A673 (cell line): ENCODE data around the gene GPN2. TPM values are rescaled to one million over a fixed set of nuclear protein-coding genes. Genes with fewer than 3 reads are reported as not detected.

Experiments
- BruUV-seq: library from RNA; stranded (reverse); fragments of 400-500 nt; replicated peaks from 2 replicates; lab custom pipeline; 2021; lab: Mats Ljungman, UMichigan
- CTCF ChIA-PET: fragments of 300-600 bp; sonication (Branson Sonifier 250); formaldehyde crosslinking; loops from one replicate; lab custom pipeline; 2022; ENCODE audit warnings: antibody characterized with exemption; lab: Charles Lee
- POLR2A ChIA-PET: fragments of 300-600 bp; sonication (Branson Sonifier 250); formaldehyde crosslinking; loops from one replicate; lab custom pipeline; 2022; ENCODE audit warnings: antibody characterized with exemption; ENCODE audit not compliant: low non-redundant PET; lab: Charles Lee
- DNase-seq: peaks from one replicate; pipeline ENCODE4 v3.0.0-alpha.2; 2015; ENCODE audit warnings: low spot score
- H3K27ac ChIP-seq: fragments of 200-600 bp; sonication (generic); 2 replicates; pipeline ENCODE4 v1.5.1; 2016; ENCODE audit warnings: mixed run types, low read depth, mild to moderate bottlenecking, mixed read lengths, antibody characterized with exemption, low read length; ENCODE audit not compliant: poor library complexity, severe bottlenecking
- H3K27me3 ChIP-seq: fragments of 200-600 bp; sonication (generic); replicated peaks from 2 replicates; pipeline ENCODE4 v1.6.1; 2017; ENCODE audit warnings: mixed run types, low read depth, mild to moderate bottlenecking, mixed read lengths, antibody characterized with exemption, low read length; ENCODE audit not compliant: insufficient read depth, poor library complexity
- H3K36me3 ChIP-seq: fragments of 200-600 bp; sonication (generic); 2 replicates; pipeline ENCODE4 v1.6.1; 2016; ENCODE audit warnings: mixed run types, mild to moderate bottlenecking, mixed read lengths, antibody characterized with exemption, low read length; ENCODE audit not compliant: insufficient read depth, poor library complexity, severe bottlenecking
- H3K4me1 ChIP-seq: fragments of 200-600 bp; sonication (generic); 2 replicates; pipeline ENCODE4 v1.6.1; 2017; ENCODE audit warnings: mixed run types, mild to moderate bottlenecking, mixed read lengths, antibody characterized with exemption, low read length; ENCODE audit not compliant: insufficient read depth, poor library complexity, severe bottlenecking
- H3K4me3 ChIP-seq: fragments of 200-600 bp; sonication (generic); 2 replicates; pipeline ENCODE4 v1.5.1; 2016; ENCODE audit warnings: low read depth, mixed run types, mild to moderate bottlenecking, mixed read lengths, low read length; ENCODE audit not compliant: poor library complexity, severe bottlenecking
- H3K9me3 ChIP-seq: fragments of 200-600 bp; sonication (generic); 2 replicates; pipeline ENCODE4 v1.6.1; 2016; ENCODE audit warnings: mixed run types, low read depth, mild to moderate bottlenecking, mixed read lengths, antibody characterized with exemption, low read length; ENCODE audit not compliant: poor library complexity, severe bottlenecking
- EZH2 ChIP-seq: fragments of 200-600 bp; sonication (generic); IDR thresholded peaks from 2 replicates; pipeline ENCODE4 v1.6.1; 2017; ENCODE audit warnings: borderline replicate concordance, low read depth, mild to moderate bottlenecking, mixed read lengths, antibody characterized with exemption, low read length; ENCODE audit not compliant: poor library complexity, severe bottlenecking
- intact Hi-C: fragments of 100-400 bp; cut with micrococcal nuclease; formaldehyde crosslinking; loops from one replicate; pipeline ENCODE4 v1.10.0; 2022; ENCODE audit not compliant: unreplicated experiment
- total RNA-seq: library from RNA; stranded (reverse); gene quantifications from 2 replicates; pipeline ENCODE4 v1.2.3, GENCODE V29; 2021
- TF ChIP-seq, protein P1 (sequence below): fragments of 300-800, 200-600 bp; sonication (generic); conservative IDR thresholded peaks from 2 replicates; pipeline ENCODE4 v1.5.1; 2017; ENCODE audit warnings: low read depth, mild to moderate bottlenecking, antibody characterized with exemption, low read length, moderate library complexity, mixed read lengths

Gene GPN2
- total RNA-seq, 1 experiment from 2014 or later = 41.4 TPM

DNA sequence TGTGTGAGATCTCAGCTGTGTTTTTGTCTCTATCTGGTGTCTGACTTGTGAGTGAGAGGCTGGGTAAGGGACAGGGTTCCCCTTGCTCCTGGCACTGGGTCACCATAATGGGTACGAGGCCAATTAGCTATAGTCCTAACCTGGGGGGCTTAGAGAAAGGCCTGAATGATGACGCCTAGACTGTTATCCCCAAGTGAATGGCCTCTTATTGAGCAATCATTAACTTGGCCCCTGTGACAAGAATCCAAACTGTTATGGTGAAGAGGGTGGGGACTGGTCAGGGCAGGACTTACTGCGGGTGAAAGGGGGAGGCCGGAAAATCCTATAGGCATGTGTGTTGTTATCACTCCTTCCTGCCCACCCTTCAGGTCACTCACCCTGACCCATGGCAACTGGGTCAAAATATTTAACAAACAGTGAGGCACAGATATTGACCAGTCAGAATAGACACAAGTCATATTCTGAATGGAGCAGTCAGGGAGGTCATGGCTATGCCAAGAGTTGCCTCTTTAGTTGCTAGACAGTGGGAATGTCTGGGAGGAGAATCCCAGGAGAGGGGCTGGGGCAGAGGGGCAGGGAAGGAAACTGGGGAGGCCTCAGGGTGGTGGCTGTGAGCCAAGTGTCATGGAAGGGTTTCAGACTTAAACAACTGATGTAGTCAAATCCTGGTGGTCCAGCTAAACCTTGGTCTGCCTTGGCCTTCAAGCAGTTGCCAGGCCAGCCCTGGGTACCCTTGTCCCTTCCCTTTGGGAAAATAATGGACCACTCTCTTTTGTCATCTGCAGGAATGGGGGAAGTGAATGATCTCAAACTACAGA is 20.5 kb upstream of the GPN2 start:
- BruUV-seq = no TSS peak
- intact Hi-C loops = no loop called here

DNA sequence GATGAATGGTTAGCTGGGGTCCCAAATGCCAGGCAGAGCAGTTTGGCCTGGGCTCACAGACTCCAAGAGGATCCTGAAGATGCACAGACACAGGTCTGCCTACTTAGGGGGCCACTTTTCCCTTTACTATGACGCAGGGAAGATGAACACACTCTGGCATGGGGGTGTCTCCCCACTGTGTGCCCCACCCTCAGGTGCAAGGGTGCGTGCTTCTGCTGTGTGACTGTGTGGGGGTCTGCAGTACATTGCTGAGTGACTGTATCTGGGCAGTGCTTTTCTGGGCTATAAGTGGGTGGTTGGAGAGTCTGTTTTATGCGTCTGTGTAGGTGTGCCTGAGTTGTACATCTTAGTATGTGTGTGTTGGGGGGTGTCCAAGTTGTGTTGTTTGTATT is 19.9 kb upstream of the GPN2 start:
- Histone ChIP-seq H3K9me3 (no peaks in the 10 kb centered on the region), H3K27me3 (no peaks in the 10 kb centered on the region), H3K4me1 (no peaks in the 10 kb centered on the region), H3K36me3 (no peaks in the 10 kb centered on the region), H3K27ac (no peak overlapping the region), H3K4me3 (no peak overlapping the region)
- POLR2A ChIA-PET = no interaction called here
- no peak for DNase-seq
- CTCF ChIA-PET = no interaction called here
- intact Hi-C loops = no loop called here
- no TSS peak for BruUV-seq
- TF ChIP-seq, protein P1, sequence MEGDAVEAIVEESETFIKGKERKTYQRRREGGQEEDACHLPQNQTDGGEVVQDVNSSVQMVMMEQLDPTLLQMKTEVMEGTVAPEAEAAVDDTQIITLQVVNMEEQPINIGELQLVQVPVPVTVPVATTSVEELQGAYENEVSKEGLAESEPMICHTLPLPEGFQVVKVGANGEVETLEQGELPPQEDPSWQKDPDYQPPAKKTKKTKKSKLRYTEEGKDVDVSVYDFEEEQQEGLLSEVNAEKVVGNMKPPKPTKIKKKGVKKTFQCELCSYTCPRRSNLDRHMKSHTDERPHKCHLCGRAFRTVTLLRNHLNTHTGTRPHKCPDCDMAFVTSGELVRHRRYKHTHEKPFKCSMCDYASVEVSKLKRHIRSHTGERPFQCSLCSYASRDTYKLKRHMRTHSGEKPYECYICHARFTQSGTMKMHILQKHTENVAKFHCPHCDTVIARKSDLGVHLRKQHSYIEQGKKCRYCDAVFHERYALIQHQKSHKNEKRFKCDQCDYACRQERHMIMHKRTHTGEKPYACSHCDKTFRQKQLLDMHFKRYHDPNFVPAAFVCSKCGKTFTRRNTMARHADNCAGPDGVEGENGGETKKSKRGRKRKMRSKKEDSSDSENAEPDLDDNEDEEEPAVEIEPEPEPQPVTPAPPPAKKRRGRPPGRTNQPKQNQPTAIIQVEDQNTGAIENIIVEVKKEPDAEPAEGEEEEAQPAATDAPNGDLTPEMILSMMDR = no peak
- TF ChIP-seq EZH2 = no peak

More for the DNA sequence above, 20.5 kb upstream of the GPN2 start:
- Histone ChIP-seq H3K4me1 (no peaks in the 10 kb centered on the region), H3K27ac (no peak overlapping the region), H3K9me3 (no peaks in the 10 kb centered on the region), H3K4me3 (no peak overlapping the region), H3K36me3 (no peaks in the 10 kb centered on the region), H3K27me3 (no peaks in the 10 kb centered on the region)
- POLR2A ChIA-PET = no interaction called here
- CTCF ChIA-PET = no interaction called here
- TF ChIP-seq EZH2 = no peak
- TF ChIP-seq, protein P1 = no peak
- no peak for DNase-seq

DNA sequence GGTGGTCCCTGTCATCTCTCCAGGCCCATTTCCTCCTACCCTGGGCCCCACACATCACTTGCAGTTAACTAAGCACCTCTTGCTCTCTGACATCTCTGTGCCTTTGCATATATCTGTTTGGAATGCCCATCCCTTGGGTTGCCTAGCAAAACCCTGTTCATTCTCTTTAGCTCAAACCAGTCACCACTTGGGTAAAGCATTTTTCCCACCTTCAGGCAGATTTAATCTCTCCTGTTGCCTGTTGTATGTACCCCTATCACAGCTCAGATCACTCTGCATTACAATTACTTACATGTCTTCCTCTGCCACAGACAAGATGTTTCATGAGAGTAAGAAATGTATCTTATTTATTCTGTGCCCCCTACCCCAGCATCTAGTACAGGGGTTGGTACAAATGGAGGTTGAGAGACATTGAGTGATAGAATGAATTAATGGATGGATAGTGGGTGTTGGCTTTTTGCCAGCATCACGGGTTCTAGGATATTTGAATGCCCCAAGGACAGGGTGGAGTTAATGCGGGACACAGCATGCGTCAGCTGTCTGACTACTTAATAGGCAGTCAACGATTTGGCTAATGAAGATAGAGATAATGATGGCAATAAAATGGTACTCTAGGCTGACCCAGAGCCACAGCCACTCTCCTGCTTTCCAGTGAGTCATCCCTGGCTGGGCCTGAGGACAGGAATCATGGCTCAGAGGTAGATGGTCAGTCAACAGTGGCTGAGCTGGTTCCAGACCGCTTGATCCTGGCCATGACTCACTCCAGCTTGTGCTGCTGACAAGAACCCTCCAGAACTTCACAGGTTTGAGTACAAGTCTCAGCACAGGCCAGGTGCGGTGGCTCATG is 17.2 kb upstream of the GPN2 start:
- intact Hi-C loops = no loop called here
- H3K27me3 ChIP-seq = no peaks in the 10 kb centered on the region
- TF ChIP-seq, protein P1 = no peak
- TF ChIP-seq EZH2 = no peak
- H3K4me1 ChIP-seq = no peaks in the 10 kb centered on the region
- H3K4me3 ChIP-seq = no peak overlapping the region
- ChIA-PET POLR2A (interaction anchor here (0.7 kb wide), 1 partner anchor 973 kb away, joined by 3 read pairs; no protein-coding TSS in a partner anchor), CTCF (no interaction called here)
- no peak overlapping the region for H3K27ac ChIP-seq
- H3K36me3 ChIP-seq = no peaks in the 10 kb centered on the region
- no peak for DNase-seq
- BruUV-seq = no TSS peak
- H3K9me3 ChIP-seq = no peaks in the 10 kb centered on the region
